Hindlimb muscle (tissue), 1 donor: ENCODE results near the gene GRIN3B. TPM values are rescaled to one million over a fixed set of nuclear protein-coding genes. Genes with fewer than 3 reads are reported as not detected.

ENCODE experiments used
- DNase-seq: peaks from one replicate; pipeline ENCODE4 v3.0.0-alpha.2; 2013
- polyA plus RNA-seq: library from polyadenylated mRNA; unstranded; fragments of 120-200 nt; gene quantifications from one replicate; pipeline ENCODE4 v1.2.1, GENCODE V29; 2013; ENCODE audit not compliant: insufficient read length

The GRIN3B gene
- polyA plus RNA-seq, 1 donor: 0.22 TPM

- DNase-seq: no peak
Measured at GRCh38 chr19:1042689-1043511, 42.7 kb downstream of the GRIN3B start.

GRCh38 chr19:1045247-1045603, 45.0 kb downstream of the GRIN3B start:
- DNase-seq: no peak

GRCh38 chr19:1046117-1046626, 46.0 kb downstream of the GRIN3B start:
- no peak for DNase-seq

- DNase-seq: no peak
Measured at GRCh38 chr19:1046836-1047695, 46.8 kb downstream of the GRIN3B start.

- DNase-seq: no peak
Measured at GRCh38 chr19:1047696-1048147, 47.5 kb downstream of the GRIN3B start.

- DNase-seq: no peak
Measured at GRCh38 chr19:1049106-1049505, 48.9 kb downstream of the GRIN3B start.

GRCh38 chr19:1049800-1050199, 49.6 kb downstream of the GRIN3B start:
- DNase-seq: no peak

GRCh38 chr19:1050989-1051788, 51.0 kb downstream of the GRIN3B start:
- no peak for DNase-seq

- no peak for DNase-seq
Measured at GRCh38 chr19:1051791-1052190, 51.6 kb downstream of the GRIN3B start.

GRCh38 chr19:1052349-1052975, 52.2 kb downstream of the GRIN3B start:
- DNase-seq: no peak

GRCh38 chr19:1053176-1054101, 53.2 kb downstream of the GRIN3B start:
- DNase-seq: no peak

- DNase-seq: no peak
Measured at GRCh38 chr19:1054102-1055027, 54.1 kb downstream of the GRIN3B start.

- no peak for DNase-seq
Measured at GRCh38 chr19:1055028-1055425, 54.8 kb downstream of the GRIN3B start.

GRCh38 chr19:1055886-1056620, 55.8 kb downstream of the GRIN3B start:
- DNase-seq: no peak

- no peak for DNase-seq
Measured at GRCh38 chr19:1057176-1057855, 57.1 kb downstream of the GRIN3B start.

- DNase-seq: no peak
Measured at GRCh38 chr19:1058112-1058511, 57.9 kb downstream of the GRIN3B start.
